ENCODE data around the gene SLC2A6. TPM values are rescaled to one million over a fixed set of nuclear protein-coding genes. Genes with fewer than 3 reads are reported as not detected.

Gene SLC2A6
- total RNA-seq, 4 donors from 2014 or later: 0.41 to 2.4 (median 1.4) TPM

GRCh38 chr9:133424187-133424586, 54.7 kb downstream of the SLC2A6 start:
- H3K27me3 ChIP-seq: peaks cover 9 to 13% (median 10%) of the 10 kb centered on the region in 3 donors
- intact Hi-C loops (cut with DNase I; ENCODE audit: low total_unique reads): no loop called here
- no peaks in the 10 kb centered on the region for H3K9me3 ChIP-seq
- in situ Hi-C loops (cut with MboI; ENCODE audit: low sequenced_read_pairs in 4 of 4): no loop called here
- DNase-seq (no peak), ATAC-seq (no peak)
- H3K4me3 ChIP-seq: no peak overlapping the region
- TF ChIP-seq CTCF (IDR thresholded peaks at IDR 0.05 in 4 of 5, conservative IDR thresholded peaks at IDR 0.05 in 1 of 5) (no peak), POLR2A (IDR thresholded peaks at IDR 0.05) (no peak)
- peaks cover 5 to 15% of the 10 kb centered on the region in 2 donors for H3K4me1 ChIP-seq
- H3K36me3 ChIP-seq: no peaks in the 10 kb centered on the region
- H3K27ac ChIP-seq: peak overlapping the region in 2 of 4 donors; percentile 41 to 77

- Histone ChIP-seq H3K36me3 (no peaks in the 10 kb centered on the region), H3K9me3 (no peaks in the 10 kb centered on the region), H3K27me3 (peaks cover 6 to 10% (median 9%) of the 10 kb centered on the region in 3 donors), H3K27ac (peak overlapping the region in 1 of 4 donors; percentile 77), H3K4me1 (peaks cover 11 to 24% of the 10 kb centered on the region in 2 donors), H3K4me3 (no peak overlapping the region)
- DNase-seq: no peak
- intact Hi-C loops (cut with DNase I; ENCODE audit: low total_unique reads) (no loop called here), in situ Hi-C loops (cut with MboI; ENCODE audit: low sequenced_read_pairs in 4 of 4) (no loop called here)
- no peak for TF ChIP-seq CTCF (IDR thresholded peaks at IDR 0.05 in 4 of 5, conservative IDR thresholded peaks at IDR 0.05 in 1 of 5)
- no peak for TF ChIP-seq POLR2A (IDR thresholded peaks at IDR 0.05)
- peak in 1 of 2 donors; percentile 17 for ATAC-seq
Observed at GRCh38 chr9:133423216-133423615, 55.7 kb downstream of the SLC2A6 start.

- DNase-seq: no peak
- Histone ChIP-seq H3K9me3 (no peaks in the 10 kb centered on the region), H3K27me3 (peaks cover 0 to under 1% (median 0%) of the 10 kb centered on the region in 3 donors), H3K4me1 (peaks cover 18 to 29% of the 10 kb centered on the region in 2 donors), H3K27ac (peak within 1 kb of the TSS in 1 of 4 donors; percentile 77), H3K4me3 (no peak within 1 kb of the TSS), H3K36me3 (no peaks in the 10 kb centered on the region)
- intact Hi-C loops (cut with DNase I; ENCODE audit: low total_unique reads) (no loop called here), in situ Hi-C loops (cut with MboI; ENCODE audit: low sequenced_read_pairs in 4 of 4) (no loop called here)
- TF ChIP-seq POLR2A (IDR thresholded peaks at IDR 0.05) (no peak), CTCF (IDR thresholded peaks at IDR 0.05 in 4 of 5, conservative IDR thresholded peaks at IDR 0.05 in 1 of 5) (no peak)
- ATAC-seq: no peak
Observed at GRCh38 chr9:133421615-133422542, 57.0 kb downstream of the SLC2A6 start, which contains the start of gene ADAMTS13. TSS of gene ADAMTS13 (plus strand) at chr9:133422367. CDS start at chr9:133422444, 77 bp downstream.

Other genes with a start within 250 kb of the SLC2A6 start
- gene ABO, start 203.9 kb downstream of the SLC2A6 start, total RNA-seq: 1 to 10 TPM in 1 of 4 donors, under 1 TPM in 2, not detected in 1; 0.24 to 2.4 (median 0.44) TPM
- 10 to 100 TPM; 13.4 to 34.2 (median 28.0) TPM for gene SURF6, start 142.9 kb downstream of the SLC2A6 start, total RNA-seq
- 10 to 100 TPM in 3 of 4 donors, 1 to 10 TPM in 1; 8.5 to 23.4 (median 13.0) TPM for gene MED22, start 131.0 kb downstream of the SLC2A6 start, total RNA-seq
- gene RPL7A, start 130.9 kb downstream of the SLC2A6 start, total RNA-seq: 1,000 to 10,000 TPM; 1,001 to 1,630 (median 1,510) TPM
- gene SURF1, start 122.6 kb downstream of the SLC2A6 start, total RNA-seq: 10 to 100 TPM; 33.8 to 68.9 (median 56.0) TPM
- 10 to 100 TPM; 14.3 to 26.4 (median 24.8) TPM for gene SURF2, start 122.5 kb downstream of the SLC2A6 start, total RNA-seq
- gene SURF4, start 103.0 kb downstream of the SLC2A6 start, total RNA-seq: 10 to 100 TPM; 62.9 to 98.4 (median 73.4) TPM
- 1 to 10 TPM in 2 of 4 donors, under 1 TPM in 1, not detected in 1; 0.35 to 1.4 (median 1.1) TPM for gene STKLD1, start 102.7 kb downstream of the SLC2A6 start, total RNA-seq
- gene REXO4, start 61.1 kb downstream of the SLC2A6 start, total RNA-seq: 10 to 100 TPM; 26.1 to 42.5 (median 34.6) TPM
- 1 to 10 TPM; 1.0 to 2.2 (median 1.4) TPM for gene ADAMTS13, start 56.7 kb downstream of the SLC2A6 start, total RNA-seq
- 10 to 100 TPM in 2 of 4 donors, 1 to 10 TPM in 2; 7.0 to 28.3 (median 10.1) TPM for gene CACFD1, start 19.1 kb downstream of the SLC2A6 start, total RNA-seq
- not detected for gene MYMK, start 45.9 kb upstream of the SLC2A6 start, total RNA-seq
- gene ADAMTSL2, start 55.6 kb upstream of the SLC2A6 start, total RNA-seq: 1 to 10 TPM in 1 of 4 donors, under 1 TPM in 3; 0.10 to 1.8 (median 0.44) TPM
- gene FAM163B, start 130.3 kb upstream of the SLC2A6 start, total RNA-seq: not detected
- not detected for gene DBH, start 157.3 kb upstream of the SLC2A6 start, total RNA-seq